ENCODE results near the gene QSER1.

Gene QSER1

DNA sequence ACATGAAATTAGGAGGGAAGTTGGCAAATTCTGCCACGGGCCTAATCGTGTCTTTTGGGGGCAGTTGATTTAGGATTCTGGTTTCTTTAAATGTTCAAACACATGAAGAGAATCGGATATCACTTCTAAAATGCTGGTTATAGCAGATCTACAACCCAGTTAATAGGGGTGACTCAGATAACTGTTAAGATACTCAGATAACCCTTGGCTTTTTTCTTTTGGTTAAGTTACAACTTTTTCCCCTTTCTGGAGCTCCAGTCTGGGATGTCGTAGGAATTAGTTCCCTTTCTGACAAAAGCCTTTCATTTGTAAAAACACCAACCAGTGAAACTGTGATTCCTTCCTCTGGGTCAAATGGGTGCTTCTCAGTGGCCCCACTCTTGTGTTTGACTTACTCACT is 124.0 kb downstream of the QSER1 start:
- H3K4me3 ChIP-seq = peak overlapping the region in 1 of 2 donors; percentile 55
- no peaks in the 10 kb centered on the region for H3K36me3 ChIP-seq
- no peak overlapping the region for H3K27ac ChIP-seq
- intact Hi-C loops (cut with DNase I; ENCODE audit: low total_unique reads) = no loop called here
- DNase-seq = no peak
- peaks cover 0 to 14% (median 3%) of the 10 kb centered on the region in 4 donors for H3K4me1 ChIP-seq
- H3K9me3 ChIP-seq = no peaks in the 10 kb centered on the region
- TF ChIP-seq, protein P1, sequence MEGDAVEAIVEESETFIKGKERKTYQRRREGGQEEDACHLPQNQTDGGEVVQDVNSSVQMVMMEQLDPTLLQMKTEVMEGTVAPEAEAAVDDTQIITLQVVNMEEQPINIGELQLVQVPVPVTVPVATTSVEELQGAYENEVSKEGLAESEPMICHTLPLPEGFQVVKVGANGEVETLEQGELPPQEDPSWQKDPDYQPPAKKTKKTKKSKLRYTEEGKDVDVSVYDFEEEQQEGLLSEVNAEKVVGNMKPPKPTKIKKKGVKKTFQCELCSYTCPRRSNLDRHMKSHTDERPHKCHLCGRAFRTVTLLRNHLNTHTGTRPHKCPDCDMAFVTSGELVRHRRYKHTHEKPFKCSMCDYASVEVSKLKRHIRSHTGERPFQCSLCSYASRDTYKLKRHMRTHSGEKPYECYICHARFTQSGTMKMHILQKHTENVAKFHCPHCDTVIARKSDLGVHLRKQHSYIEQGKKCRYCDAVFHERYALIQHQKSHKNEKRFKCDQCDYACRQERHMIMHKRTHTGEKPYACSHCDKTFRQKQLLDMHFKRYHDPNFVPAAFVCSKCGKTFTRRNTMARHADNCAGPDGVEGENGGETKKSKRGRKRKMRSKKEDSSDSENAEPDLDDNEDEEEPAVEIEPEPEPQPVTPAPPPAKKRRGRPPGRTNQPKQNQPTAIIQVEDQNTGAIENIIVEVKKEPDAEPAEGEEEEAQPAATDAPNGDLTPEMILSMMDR (IDR thresholded peaks at IDR 0.05) = no peak
- H3K27me3 ChIP-seq = peaks cover 0 to 5% of the 10 kb centered on the region in 2 donors

DNA sequence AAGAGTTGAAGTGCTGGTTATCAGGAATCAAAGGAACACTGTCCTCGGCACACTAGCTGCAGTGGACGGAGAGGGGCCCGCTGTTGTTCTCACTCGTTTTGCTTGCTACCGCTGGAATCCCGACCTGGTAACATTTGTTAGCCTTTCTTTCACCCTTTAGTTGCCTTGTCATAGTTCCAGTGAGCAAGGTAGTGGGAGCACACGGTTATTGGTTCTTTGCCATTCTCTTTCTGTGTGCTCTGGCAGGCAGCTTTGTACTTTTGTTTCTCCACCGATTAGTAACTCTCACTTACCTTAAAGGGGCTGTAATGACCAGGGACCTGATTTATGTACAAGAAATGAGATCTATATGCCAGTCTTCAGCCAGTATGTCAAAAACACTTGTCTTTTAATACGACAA is 124.9 kb downstream of the QSER1 start:
- Histone ChIP-seq H3K36me3 (no peaks in the 10 kb centered on the region), H3K4me3 (no peak overlapping the region), H3K9me3 (no peaks in the 10 kb centered on the region), H3K27me3 (peaks cover 0 to 5% of the 10 kb centered on the region in 2 donors), H3K27ac (no peak overlapping the region), H3K4me1 (peaks cover 0 to 14% (median 3%) of the 10 kb centered on the region in 4 donors)
- intact Hi-C loops (cut with DNase I; ENCODE audit: low total_unique reads) = no loop called here
- DNase-seq = no peak
- TF ChIP-seq, protein P1 (IDR thresholded peaks at IDR 0.05) = no peak

DNA sequence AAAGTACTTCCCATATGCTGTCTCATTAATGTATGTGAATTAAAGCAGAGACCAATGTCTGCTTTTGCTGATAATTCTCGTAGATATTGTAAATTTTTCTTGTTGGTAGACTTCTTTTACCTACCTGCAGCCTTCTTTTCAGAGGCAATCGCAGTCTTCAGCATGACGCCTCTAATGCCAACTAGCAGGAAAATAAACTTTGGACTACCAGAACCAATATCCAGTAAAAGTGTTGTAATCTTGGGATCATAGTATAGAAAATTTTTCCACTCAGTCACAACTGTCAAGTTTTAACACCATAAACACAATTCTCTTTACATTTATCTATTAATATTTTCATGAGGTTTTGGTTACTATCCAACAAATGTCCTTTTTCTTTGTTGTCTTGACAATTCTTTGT is 125.4 kb downstream of the QSER1 start:
- intact Hi-C loops (cut with DNase I; ENCODE audit: low total_unique reads) = no loop called here

DNA sequence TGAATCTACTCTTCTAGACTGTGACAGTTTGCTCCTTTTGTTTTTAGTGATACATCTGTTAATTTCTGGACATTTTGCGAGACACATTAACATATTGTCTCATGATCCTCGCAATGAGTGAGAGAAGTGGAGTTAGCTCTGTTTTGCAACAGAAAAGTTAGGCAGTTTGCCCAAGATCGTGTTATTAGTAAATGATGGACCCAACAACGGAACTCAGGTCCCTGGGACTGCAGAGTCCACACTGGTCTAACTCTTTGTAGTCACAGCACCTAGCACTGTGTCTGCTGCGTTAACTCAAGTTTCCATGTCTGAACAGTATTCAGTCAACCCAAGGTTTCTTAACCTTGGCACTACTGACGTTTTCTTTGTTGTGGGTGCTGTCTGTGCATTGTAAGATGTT is 126.2 kb downstream of the QSER1 start:
- Histone ChIP-seq H3K4me3 (no peak overlapping the region), H3K4me1 (peaks cover 0 to 14% (median 3%) of the 10 kb centered on the region in 4 donors), H3K36me3 (no peaks in the 10 kb centered on the region), H3K9me3 (no peaks in the 10 kb centered on the region), H3K27ac (no peak overlapping the region), H3K27me3 (peaks cover 0 to 5% of the 10 kb centered on the region in 2 donors)
- no peak for DNase-seq
- intact Hi-C loops (cut with DNase I; ENCODE audit: low total_unique reads) = no loop called here
- TF ChIP-seq, protein P1 (IDR thresholded peaks at IDR 0.05) = no peak

More for the DNA sequence above, 125.4 kb downstream of the QSER1 start:
- Histone ChIP-seq H3K36me3 (no peaks in the 10 kb centered on the region), H3K9me3 (no peaks in the 10 kb centered on the region), H3K4me1 (peaks cover 0 to 14% (median 3%) of the 10 kb centered on the region in 4 donors), H3K27ac (no peak overlapping the region), H3K4me3 (no peak overlapping the region), H3K27me3 (peaks cover 0 to 5% of the 10 kb centered on the region in 2 donors)
- TF ChIP-seq, protein P1 (IDR thresholded peaks at IDR 0.05) = no peak
- no peak for DNase-seq

DNA sequence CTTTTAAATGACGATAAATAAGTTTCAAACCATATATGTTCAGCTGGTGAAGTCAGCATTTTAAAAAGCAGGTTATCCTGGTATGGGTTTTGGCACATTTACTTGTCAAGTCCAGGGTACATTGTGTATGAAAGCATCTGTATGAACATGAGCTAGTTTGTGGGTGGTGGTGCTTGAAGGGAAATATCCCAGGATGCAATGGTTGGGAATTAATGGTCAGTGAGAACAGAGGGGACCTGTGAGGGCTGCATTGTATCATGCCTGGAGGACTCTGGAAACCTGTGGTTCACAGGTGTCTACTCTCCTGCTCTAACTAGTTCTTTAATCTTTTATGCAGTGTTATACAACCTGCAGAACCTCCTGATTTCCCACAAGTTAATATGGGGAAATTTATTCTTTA is 128.9 kb downstream of the QSER1 start:
- Histone ChIP-seq H3K4me3 (no peak overlapping the region), H3K4me1 (peaks cover 0 to 4% (median 0%) of the 10 kb centered on the region in 4 donors), H3K9me3 (no peaks in the 10 kb centered on the region), H3K27me3 (peaks cover 0 to 5% of the 10 kb centered on the region in 2 donors), H3K27ac (no peak overlapping the region), H3K36me3 (no peaks in the 10 kb centered on the region)
- intact Hi-C loops (cut with DNase I; ENCODE audit: low total_unique reads) = no loop called here
- TF ChIP-seq, protein P1 (IDR thresholded peaks at IDR 0.05) = no peak
- DNase-seq = no peak

DNA sequence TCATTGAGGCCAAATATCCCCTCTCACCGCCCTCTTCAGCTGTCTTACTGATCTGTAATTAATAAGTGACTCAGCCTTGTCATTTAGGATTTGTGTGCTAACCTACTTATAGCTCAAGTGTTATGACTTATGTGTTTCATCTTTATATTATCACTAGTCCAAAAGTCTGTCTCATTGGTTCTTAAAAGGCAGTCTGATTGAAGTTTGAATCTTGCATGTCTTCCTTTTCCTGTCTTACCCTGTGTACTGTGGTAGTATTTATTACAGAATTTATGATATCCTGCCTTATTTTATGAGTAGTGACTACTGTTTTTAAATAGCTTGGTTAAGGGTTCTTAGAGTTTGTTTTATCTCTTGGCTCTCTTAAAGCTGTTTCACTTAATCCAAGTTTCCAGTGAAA is 129.3 kb downstream of the QSER1 start:
- intact Hi-C loops (cut with DNase I; ENCODE audit: low total_unique reads) = no loop called here
- Histone ChIP-seq H3K4me1 (peaks cover 0 to under 1% (median 0%) of the 10 kb centered on the region in 4 donors), H3K27ac (no peak overlapping the region), H3K36me3 (no peaks in the 10 kb centered on the region), H3K9me3 (no peaks in the 10 kb centered on the region), H3K27me3 (peaks cover 0 to 5% of the 10 kb centered on the region in 2 donors), H3K4me3 (no peak overlapping the region)
- TF ChIP-seq, protein P1 (IDR thresholded peaks at IDR 0.05) = no peak
- DNase-seq = no peak

Data from tibial artery (tissue), 4 donors.